Gastrocnemius medialis (tissue), 4 donors: Measurements from ENCODE around the gene NCAPH2. TPM values are rescaled to one million over a fixed set of nuclear protein-coding genes. Genes with fewer than 3 reads are reported as not detected.
A peak's percentile ranks its signal among the peaks of the same experiment; 100 is the strongest.
"Not testable (repeated sequence)": the region's sequence is repeated elsewhere in the genome, so short reads cannot be mapped to it uniquely, and the experiment has no call there.

Source experiments
- ATAC-seq, 2 donors: fragments of 150-250 bp; one replicate each; pipeline ENCODE4 v1.9.1; 2016
- DNase-seq, 2 donors: peaks; one replicate each; pipeline ENCODE4 v3.0.0-alpha.2; 2019
- H3K27ac ChIP-seq, 4 donors: fragments of 200-600 bp; sonication (generic); 1 replicate in 1 of 4; 2 replicates in 3 of 4; pipeline ENCODE4 v1.5.1; 2016 to 2018; ENCODE audit warnings: mild to moderate bottlenecking in 2 of 4, moderate library complexity in 1 of 4
- H3K27me3 ChIP-seq, 3 donors: fragments of 200-600 bp; sonication (generic) in 2 of 3; 1 replicate in 1 of 3; 2 replicates in 2 of 3; pipeline versions ENCODE4 v1.5.1 to v1.6.0; 2016 to 2019; ENCODE audit warnings: mild to moderate bottlenecking in 1 of 3, moderate library complexity in 1 of 3
- H3K36me3 ChIP-seq, 2 donors: fragments of 200-600 bp; sonication (generic) in 1 of 2; one replicate each; pipeline ENCODE4 v1.5.1; 2017 to 2018
- H3K4me1 ChIP-seq, 2 donors: fragments of 200-600 bp; sonication (generic) in 1 of 2; one replicate each; pipeline ENCODE4 v1.5.1; 2016 to 2017; ENCODE audit warnings: mild to moderate bottlenecking in 2 of 2
- H3K4me3 ChIP-seq, 4 donors: fragments of 200-600 bp; sonication (generic) in 3 of 4; 1 replicate in 1 of 4; 2 replicates in 3 of 4; pipeline ENCODE4 v1.5.1; 2016 to 2019; ENCODE audit warnings: mild to moderate bottlenecking in 2 of 4
- H3K9me3 ChIP-seq, 3 donors: fragments of 200-600 bp; sonication (generic) in 2 of 3; 1 replicate in 1 of 3; 2 replicates in 2 of 3; pipeline ENCODE4 v1.5.1; 2016 to 2019
- CTCF ChIP-seq, 5 experiments: fragments of 450-650 bp in 3 of 5; fragments of 200-600 bp in 2 of 5; sonication (generic) in 2 of 5; IDR thresholded peaks in 4 of 5; conservative IDR thresholded peaks in 1 of 5; 1 replicate in 4 of 5; 2 replicates in 1 of 5; pipeline ENCODE4 v1.5.1; 2016 to 2019; ENCODE audit warnings: antibody characterized with exemption in 5 of 5, mild to moderate bottlenecking in 3 of 5, moderate library complexity in 3 of 5
- POLR2A ChIP-seq, 2 donors: fragments of 450-650 bp; IDR thresholded peaks; one replicate each; pipeline ENCODE4 v1.6.1; 2017; ENCODE audit warnings: antibody characterized with exemption in 2 of 2, mild to moderate bottlenecking in 2 of 2, moderate library complexity in 2 of 2
- in situ Hi-C, 4 donors: fragments of 200-750 bp; cut with MboI; loops; one replicate each; pipeline versions ENCODE4 v1.15.0 to v1.8.0; 2017; ENCODE audit warnings: low sequenced_read_pairs in 4 of 4
- intact Hi-C: fragments of 100-400 bp; cut with DNase I; formaldehyde crosslinking; loops from one replicate; pipeline ENCODE4 v1.15.1; 2023; ENCODE audit warnings: low total_unique reads
- total RNA-seq, 4 donors: library from RNA; depleted of rRNA; stranded (reverse); fragments of >200 nt; gene quantifications; one replicate each; pipeline versions ENCODE4 v1.1.0 to v1.2.3, GENCODE V29; 2016

Gene NCAPH2
- total RNA-seq, 4 donors from 2014 or later, result 19.0 to 29.3 (median 23.4) TPM

GRCh38 chr22:50536226-50536625, 28.2 kb downstream of the NCAPH2 start:
- no peak for TF ChIP-seq POLR2A (IDR thresholded peaks at IDR 0.05)
- TF ChIP-seq CTCF (IDR thresholded peaks at IDR 0.05 in 4 of 5, conservative IDR thresholded peaks at IDR 0.05 in 1 of 5), result no peak
- Histone ChIP-seq H3K36me3 (no peaks in the 10 kb centered on the region), H3K4me1 (peaks cover 4 to 11% of the 10 kb centered on the region in 2 donors), H3K27me3 (peaks cover 30 to 32% (median 30%) of the 10 kb centered on the region in 3 donors), H3K27ac (no peak overlapping the region), H3K4me3 (no peak overlapping the region), H3K9me3 (no peaks in the 10 kb centered on the region)
- intact Hi-C loops, result no loop called here
- in situ Hi-C loops, result no loop called here
- ATAC-seq (no peak), DNase-seq (no peak)

- Histone ChIP-seq H3K4me3 (no peak overlapping the region), H3K4me1 (peaks cover 0 to 6% of the 10 kb centered on the region in 2 donors), H3K36me3 (no peaks in the 10 kb centered on the region), H3K9me3 (no peaks in the 10 kb centered on the region), H3K27ac (peak overlapping the region in 1 of 4 donors; percentile 87), H3K27me3 (peaks cover 16 to 20% (median 17%) of the 10 kb centered on the region in 3 donors)
- DNase-seq (no peak), ATAC-seq (no peak)
- intact Hi-C loops (no loop called here), in situ Hi-C loops (no loop called here)
- TF ChIP-seq CTCF (IDR thresholded peaks at IDR 0.05 in 4 of 5, conservative IDR thresholded peaks at IDR 0.05 in 1 of 5) (no peak), POLR2A (IDR thresholded peaks at IDR 0.05) (no peak)
These were observed 29.7 kb downstream of the NCAPH2 start for GRCh38 chr22:50537765-50538164.

GRCh38 chr22:50540381-50540780, 32.4 kb downstream of the NCAPH2 start:
- in situ Hi-C loops (no loop called here), intact Hi-C loops (no loop called here)
- no peak for ATAC-seq
- TF ChIP-seq CTCF (IDR thresholded peaks at IDR 0.05 in 4 of 5, conservative IDR thresholded peaks at IDR 0.05 in 1 of 5), result no peak
- no peak for TF ChIP-seq POLR2A (IDR thresholded peaks at IDR 0.05)
- Histone ChIP-seq H3K4me3 (no peak overlapping the region), H3K9me3 (no peaks in the 10 kb centered on the region), H3K36me3 (no peaks in the 10 kb centered on the region), H3K27me3 (peaks cover 9 to 18% (median 18%) of the 10 kb centered on the region in 3 donors), H3K4me1 (peaks cover 4 to 8% of the 10 kb centered on the region in 2 donors), H3K27ac (peak overlapping the region in 3 of 4 donors; percentile 75 to 87 (median 85))
- DNase-seq, result no peak

- intact Hi-C loops, H3K36me3 ChIP-seq, DNase-seq, H3K4me1 ChIP-seq, H3K4me3 ChIP-seq, H3K9me3 ChIP-seq, ATAC-seq, in situ Hi-C loops: not testable (repeated sequence)
- H3K27me3 ChIP-seq, result peaks cover 17 to 22% (median 21%) of the 10 kb centered on the region in 3 donors
- H3K27ac ChIP-seq, result peak overlapping the region in 1 of 4 donors; percentile 31
These were observed 33.6 kb downstream of the NCAPH2 start for GRCh38 chr22:50541667-50542026.

GRCh38 chr22:50542416-50542927, 34.4 kb downstream of the NCAPH2 start:
- TF ChIP-seq CTCF (IDR thresholded peaks at IDR 0.05 in 4 of 5, conservative IDR thresholded peaks at IDR 0.05 in 1 of 5) (no peak), POLR2A (IDR thresholded peaks at IDR 0.05) (no peak)
- no peak for DNase-seq
- no peak for ATAC-seq
- Histone ChIP-seq H3K9me3 (no peaks in the 10 kb centered on the region), H3K27ac (no peak overlapping the region), H3K27me3 (peaks cover 13 to 28% (median 25%) of the 10 kb centered on the region in 3 donors), H3K4me3 (no peak overlapping the region), H3K4me1 (peaks cover 4 to 8% of the 10 kb centered on the region in 2 donors), H3K36me3 (no peaks in the 10 kb centered on the region)
- in situ Hi-C loops (no loop called here), intact Hi-C loops (no loop called here)
